8988T (cell line): Measurements from ENCODE around the gene STRA6.

Source experiments
- DNase-seq: peaks from one replicate; pipeline ENCODE4 v3.0.0; 2011

The STRA6 gene

DNA sequence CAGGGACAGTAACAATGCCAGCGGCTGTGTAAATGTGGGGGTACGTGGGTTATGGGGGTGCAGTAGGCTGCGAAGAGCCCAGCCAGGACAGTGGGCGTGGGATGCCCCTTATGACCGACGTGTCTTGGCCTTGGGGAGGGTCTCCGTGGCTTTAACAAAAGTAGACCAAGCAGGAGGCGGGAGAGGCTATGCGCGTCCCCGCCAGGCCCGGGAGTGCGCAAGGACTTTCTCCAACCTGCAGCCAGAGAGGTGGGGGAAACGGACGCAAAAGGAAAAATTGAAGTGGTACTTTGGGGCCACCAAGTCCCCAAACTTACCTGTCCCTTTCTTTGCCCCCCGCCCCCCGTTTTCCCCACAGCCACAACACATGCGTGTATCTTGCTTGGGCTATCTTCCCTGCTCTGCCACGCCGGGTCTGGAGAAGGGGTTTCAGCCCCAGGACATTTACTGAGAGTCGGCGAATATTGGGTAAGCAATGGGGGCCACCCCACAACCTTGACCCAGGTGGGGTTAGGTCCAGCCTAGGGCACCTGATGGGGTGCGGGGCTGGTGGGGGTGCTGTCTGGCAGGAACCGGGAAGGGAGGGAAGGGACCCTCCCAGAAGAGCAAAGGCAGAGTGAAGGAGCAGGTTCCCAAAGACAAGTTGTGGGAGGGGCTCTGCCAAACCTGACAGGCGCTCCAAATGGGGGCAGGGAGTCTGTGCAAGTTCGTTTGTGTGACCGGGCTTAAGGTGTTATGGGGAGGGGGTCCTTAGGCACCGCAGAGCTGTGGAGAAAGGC is 71.5 kb downstream of the STRA6 start:
- DNase-seq: no peak

DNA sequence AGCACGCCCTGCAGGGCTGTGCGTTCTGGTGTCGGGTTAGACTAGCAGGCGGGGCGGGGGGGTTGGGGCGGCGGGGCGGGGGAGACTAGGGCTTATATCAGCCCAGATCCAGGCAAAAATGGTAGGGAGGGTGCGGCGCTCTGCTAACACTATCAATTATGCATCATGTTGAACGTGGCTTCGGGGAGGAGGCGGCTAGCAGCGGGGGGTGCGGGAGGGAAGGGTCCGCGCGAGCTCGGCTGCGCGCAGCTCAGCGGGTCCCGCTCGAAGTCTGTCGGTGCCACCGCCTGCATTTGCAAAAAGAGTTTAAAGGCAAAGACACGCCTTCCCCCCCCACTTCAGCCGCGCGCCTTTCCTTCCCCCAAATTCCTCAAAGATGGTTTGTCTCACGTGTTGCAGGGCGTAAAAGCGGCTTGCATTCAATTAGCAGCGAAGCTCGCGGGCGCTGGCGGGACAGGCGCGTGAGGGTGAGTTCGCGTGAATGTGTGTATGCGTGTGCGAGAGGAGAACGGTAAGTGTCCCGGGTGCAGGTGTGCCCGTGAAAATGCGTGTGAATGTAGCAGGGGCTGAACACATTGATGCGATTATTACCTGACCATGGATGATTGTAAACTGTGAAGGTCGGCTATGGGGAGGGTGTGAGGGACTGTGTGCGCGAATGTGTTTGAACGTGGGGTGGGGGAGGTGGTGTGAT is 72.3 kb downstream of the STRA6 start, which contains the start of gene ISLR2:
TSS of gene ISLR2 (plus strand) at position 432 of the 694 bp plus-strand sequence. CDS start 2,169 bp downstream, outside the sequence.
- DNase-seq: no peak

DNA sequence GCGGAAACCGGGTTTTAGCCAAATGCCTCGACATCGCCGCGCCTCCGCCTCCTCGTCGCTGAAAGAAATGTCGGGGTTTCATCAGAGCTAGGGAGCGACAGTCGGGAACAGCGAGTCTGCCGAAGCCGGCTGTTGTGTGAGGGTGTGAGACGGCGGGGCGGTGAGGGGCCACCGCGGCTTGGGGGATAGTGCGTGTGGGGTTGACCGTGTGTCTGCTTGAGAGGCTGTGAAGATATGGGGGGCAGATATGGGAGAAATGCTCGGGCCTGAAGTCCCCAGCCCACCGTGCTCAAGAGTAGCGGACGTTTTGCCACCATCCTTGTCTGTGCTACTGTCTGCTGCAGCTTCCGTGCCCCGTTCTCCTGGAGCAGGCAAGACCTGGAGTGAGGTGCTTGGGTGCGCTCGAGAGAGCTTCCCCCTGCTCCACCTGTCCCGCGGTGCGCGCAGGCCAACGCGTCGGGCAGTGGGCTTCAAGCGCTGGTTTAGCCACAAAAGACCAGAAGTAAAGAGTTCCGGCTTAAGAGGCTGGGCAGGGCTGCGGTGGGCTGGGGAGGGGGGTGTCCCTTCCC is 72.9 kb downstream of the STRA6 start:
- no peak for DNase-seq
